Dermis blood vessel endothelial cell (primary cell): ENCODE data around the gene MORN1. TPM values are rescaled to one million over a fixed set of nuclear protein-coding genes. Genes with fewer than 3 reads are reported as not detected.

Source experiments
- DNase-seq: peaks from one replicate; pipeline ENCODE4 v3.0.0; 2010
- total RNA-seq: library from RNA; depleted of rRNA; stranded (reverse); fragments of >200 nt; gene quantifications from 2 replicates; pipeline ENCODE4 v1.2.3, GENCODE V29; 2014

The MORN1 gene
- total RNA-seq, 1 donor from 2014 or later: 7.7 TPM

DNA sequence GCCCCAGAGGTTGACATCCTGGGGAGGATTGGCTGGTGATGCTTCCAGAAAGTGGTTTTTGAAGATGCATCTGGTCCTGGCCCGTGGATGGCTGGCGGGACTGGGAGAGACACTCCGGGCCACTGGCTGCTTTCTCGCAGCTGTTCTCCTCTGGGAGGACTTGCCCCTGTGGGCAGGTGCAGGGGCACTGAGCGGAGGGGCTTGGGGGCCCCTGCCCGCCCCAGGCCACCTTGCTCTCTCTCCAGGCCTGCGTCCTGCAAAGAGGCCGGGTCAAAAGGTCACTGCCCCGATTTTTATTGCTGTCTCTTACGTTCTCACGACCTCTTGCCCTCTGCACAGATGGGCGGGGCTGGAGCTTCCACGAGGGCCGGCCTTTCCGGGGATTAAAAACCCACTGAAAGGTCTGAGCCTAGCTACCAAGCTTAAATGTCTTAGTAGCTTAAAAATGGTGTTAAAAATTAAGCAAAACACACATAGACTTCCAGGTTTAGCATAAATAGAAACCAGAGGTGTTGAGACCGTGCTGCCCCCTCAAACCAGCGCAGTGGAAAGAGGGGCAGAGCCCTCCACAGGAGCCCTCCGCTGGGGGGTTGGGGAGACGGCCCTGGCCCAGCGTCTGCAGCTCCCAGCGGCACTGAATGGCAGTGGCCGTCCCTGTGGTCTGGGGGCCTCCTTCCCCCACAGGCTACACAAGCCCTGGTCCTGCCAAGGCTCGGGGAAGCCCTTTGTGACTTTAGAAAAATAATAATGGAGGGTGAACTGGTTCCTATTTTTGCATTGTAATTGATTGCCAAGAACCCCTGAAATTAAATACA, 119.3 kb downstream of the MORN1 start:
- no peak for DNase-seq

Other genes with a start within 250 kb of the MORN1 start
- gene FAAP20, start 196.8 kb downstream of the MORN1 start, total RNA-seq: 16.0 and 21.8 TPM in 2 replicates
- 26.7 and 44.4 TPM in 2 replicates for gene SKI, start 163.2 kb downstream of the MORN1 start, total RNA-seq
- gene RER1, start 287 bp upstream of the MORN1 start, total RNA-seq: 62.6 and 64.8 TPM in 2 replicates
- gene PEX10, start 21.0 kb upstream of the MORN1 start, total RNA-seq: 33.4 and 44.9 TPM in 2 replicates
- under 0.01 and 0.09 TPM in 2 replicates for gene PLCH2, start 84.7 kb upstream of the MORN1 start, total RNA-seq
- gene PANK4, start 135.0 kb upstream of the MORN1 start, total RNA-seq: 21.5 and 24.7 TPM in 2 replicates
- gene HES5, start 138.7 kb upstream of the MORN1 start, total RNA-seq: 0.17 TPM in 1 of 2 replicates, not detected in the other
- 109 and 155 TPM in 2 replicates for gene TNFRSF14, start 164.8 kb upstream of the MORN1 start, total RNA-seq
- gene PRXL2B, start 195.2 kb upstream of the MORN1 start, total RNA-seq: 63.0 and 128 TPM in 2 replicates
- 2.0 and 5.4 TPM in 2 replicates for gene MMEL1, start 241.5 kb upstream of the MORN1 start, total RNA-seq